CD4-positive, alpha-beta T cell treated with Interleukin-17A for 1 hour (primary cell): ENCODE measurements around the gene IGLL1.
"Not testable (repeated sequence)": the region's sequence is repeated elsewhere in the genome, so short reads cannot be mapped to it uniquely, and the experiment has no call there.

Experiments used
- DNase-seq: peaks from one replicate; pipeline ENCODE4 v3.0.0-alpha.2; 2020

The IGLL1 gene

GRCh38 chr22:23591201-23591791 lies 11.2 kb upstream of the IGLL1 start:
- peak; percentile 44 for DNase-seq

- no peak for DNase-seq
Observed at GRCh38 chr22:23583836-23584235, 3.7 kb upstream of the IGLL1 start.

GRCh38 chr22:23583153-23583552 lies 3.1 kb upstream of the IGLL1 start:
- DNase-seq, result no peak

GRCh38 chr22:23581260-23581650 lies 1.2 kb upstream of the IGLL1 start:
- DNase-seq, result no peak

GRCh38 chr22:23580576-23581259 lies 628 bp upstream of the IGLL1 start:
- no peak for DNase-seq

- no peak for DNase-seq
Observed at GRCh38 chr22:23579280-23579679, 810 bp downstream of the IGLL1 start.

- no peak for DNase-seq
Observed at GRCh38 chr22:23578306-23578705, 1.8 kb downstream of the IGLL1 start.

- DNase-seq, result no peak
Observed at GRCh38 chr22:23576681-23577080, 3.4 kb downstream of the IGLL1 start.

GRCh38 chr22:23575601-23576000 lies 4.5 kb downstream of the IGLL1 start:
- DNase-seq, result no peak

GRCh38 chr22:23574877-23575276 lies 5.2 kb downstream of the IGLL1 start:
- DNase-seq, result no peak

GRCh38 chr22:23574371-23574811 lies 5.7 kb downstream of the IGLL1 start:
- DNase-seq, result no peak

- not testable (repeated sequence) for DNase-seq
Observed at GRCh38 chr22:23573701-23574235, 6.3 kb downstream of the IGLL1 start.

GRCh38 chr22:23573106-23573505 lies 7.0 kb downstream of the IGLL1 start:
- not testable (repeated sequence) for DNase-seq

- DNase-seq, result no peak
Observed at GRCh38 chr22:23571486-23571885, 8.6 kb downstream of the IGLL1 start.

- no peak for DNase-seq
Observed at GRCh38 chr22:23570681-23571080, 9.4 kb downstream of the IGLL1 start.

GRCh38 chr22:23569716-23570115 lies 10.4 kb downstream of the IGLL1 start:
- DNase-seq, result no peak

GRCh38 chr22:23569291-23569690 lies 10.8 kb downstream of the IGLL1 start:
- no peak for DNase-seq

GRCh38 chr22:23566705-23567475 lies 13.2 kb downstream of the IGLL1 start:
- DNase-seq, result no peak

- DNase-seq, result no peak
Observed at GRCh38 chr22:23565915-23566704, 14.0 kb downstream of the IGLL1 start.

- no peak for DNase-seq
Observed at GRCh38 chr22:23565305-23565914, 14.7 kb downstream of the IGLL1 start.

GRCh38 chr22:23564276-23564675 lies 15.8 kb downstream of the IGLL1 start:
- no peak for DNase-seq

- no peak for DNase-seq
Observed at GRCh38 chr22:23563111-23563510, 17.0 kb downstream of the IGLL1 start.
